Neural cell (in vitro differentiated cells): ENCODE data around the gene HDAC9.

Experiments used
- EP300 ChIP-seq: fragments of 450-650 bp; conservative IDR thresholded peaks from 2 replicates; pipeline ENCODE4 v1.6.1; 2014; ENCODE audit warnings: antibody characterized with exemption, mild to moderate bottlenecking, moderate library complexity; ENCODE audit not compliant: poor library complexity, severe bottlenecking
- POLR2AphosphoS5 ChIP-seq: IDR thresholded peaks from 2 replicates; pipeline ENCODE4 v1.6.1; 2012
- RAD21 ChIP-seq: fragments of 450-650 bp; conservative IDR thresholded peaks from 2 replicates; pipeline ENCODE4 v1.6.1; 2014; ENCODE audit warnings: antibody characterized with exemption, mild to moderate bottlenecking, moderate library complexity
- REST ChIP-seq: IDR thresholded peaks from 2 replicates; pipeline ENCODE4 v1.6.1; 2012; ENCODE audit warnings: borderline replicate concordance
- TAF1 ChIP-seq: IDR thresholded peaks from 2 replicates; pipeline ENCODE4 v1.6.1; 2012; ENCODE audit warnings: low read depth
- TF ChIP-seq, protein P1 (sequence below): fragments of 450-650 bp; IDR thresholded peaks from 2 replicates; pipeline ENCODE4 v1.5.1; 2014; ENCODE audit warnings: antibody characterized with exemption, mild to moderate bottlenecking, moderate library complexity; ENCODE audit not compliant: poor library complexity, severe bottlenecking

- TF ChIP-seq, protein P1, sequence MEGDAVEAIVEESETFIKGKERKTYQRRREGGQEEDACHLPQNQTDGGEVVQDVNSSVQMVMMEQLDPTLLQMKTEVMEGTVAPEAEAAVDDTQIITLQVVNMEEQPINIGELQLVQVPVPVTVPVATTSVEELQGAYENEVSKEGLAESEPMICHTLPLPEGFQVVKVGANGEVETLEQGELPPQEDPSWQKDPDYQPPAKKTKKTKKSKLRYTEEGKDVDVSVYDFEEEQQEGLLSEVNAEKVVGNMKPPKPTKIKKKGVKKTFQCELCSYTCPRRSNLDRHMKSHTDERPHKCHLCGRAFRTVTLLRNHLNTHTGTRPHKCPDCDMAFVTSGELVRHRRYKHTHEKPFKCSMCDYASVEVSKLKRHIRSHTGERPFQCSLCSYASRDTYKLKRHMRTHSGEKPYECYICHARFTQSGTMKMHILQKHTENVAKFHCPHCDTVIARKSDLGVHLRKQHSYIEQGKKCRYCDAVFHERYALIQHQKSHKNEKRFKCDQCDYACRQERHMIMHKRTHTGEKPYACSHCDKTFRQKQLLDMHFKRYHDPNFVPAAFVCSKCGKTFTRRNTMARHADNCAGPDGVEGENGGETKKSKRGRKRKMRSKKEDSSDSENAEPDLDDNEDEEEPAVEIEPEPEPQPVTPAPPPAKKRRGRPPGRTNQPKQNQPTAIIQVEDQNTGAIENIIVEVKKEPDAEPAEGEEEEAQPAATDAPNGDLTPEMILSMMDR: no peak
- TF ChIP-seq EP300: no peak
- TF ChIP-seq RAD21: no peak
- TF ChIP-seq POLR2AphosphoS5: no peak
- TF ChIP-seq TAF1: no peak
- TF ChIP-seq REST: no peak
These were observed 52.1 kb downstream of the HDAC9 start for GRCh38 chr7:18547509-18548187.
